ENCODE results near the gene SMC1A. TPM values are rescaled to one million over a fixed set of nuclear protein-coding genes. Genes with fewer than 3 reads are reported as not detected.
"Not testable (repeated sequence)": the region's sequence is repeated elsewhere in the genome, so short reads cannot be mapped to it uniquely, and the experiment has no call there.

Gene SMC1A
- 130 and 142 TPM in 2 replicates for total RNA-seq

DNA sequence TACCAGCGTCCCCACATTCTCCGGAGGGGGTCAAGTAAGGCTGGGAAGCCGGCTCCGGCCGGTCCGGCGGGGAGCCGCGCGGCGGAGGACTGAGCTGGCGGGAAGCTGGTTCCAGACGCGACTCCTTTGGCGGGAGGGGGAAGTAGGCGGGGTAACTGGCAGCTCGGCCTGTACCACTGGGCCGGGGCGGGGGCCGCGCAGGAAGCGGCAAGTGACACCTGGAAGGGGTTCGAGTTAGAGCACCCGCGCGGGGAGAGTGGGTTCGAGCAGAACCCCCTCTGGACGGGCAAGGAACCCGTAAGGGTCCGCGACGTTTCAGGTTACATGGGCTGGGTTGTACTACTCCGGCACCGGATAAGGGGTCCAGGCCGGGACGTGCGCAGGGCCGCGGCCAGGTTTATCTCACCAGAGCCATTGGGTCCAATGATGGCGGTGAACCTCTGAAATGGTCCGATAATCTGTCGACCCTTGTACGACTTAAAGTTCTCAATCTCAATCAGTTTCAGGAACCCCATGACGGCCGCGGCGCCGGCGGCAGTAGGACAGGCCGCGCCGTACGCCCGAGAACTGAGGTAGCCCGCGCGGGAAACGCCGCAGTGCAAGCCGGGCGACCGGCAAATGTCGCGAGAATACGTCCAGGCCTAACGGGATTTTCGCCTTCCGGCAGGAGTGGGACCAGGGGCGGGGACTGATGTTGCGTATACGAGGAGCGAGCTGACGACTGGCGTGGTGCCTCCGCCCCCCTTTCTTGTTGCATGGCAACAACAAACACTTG is at the start of gene SMC1A:
Gene SMC1A, minus strand, starts transcription at position 569 of the 775 bp plus-strand sequence. Its CDS starts 54 bp downstream, at position 515.
- intact Hi-C loops (cut with micrococcal nuclease), result loop anchor here (1.0 to 10.0 kb wide), 5 partner anchors 12 to 623 kb away; partner anchors contain the start of genes HSD17B10, HUWE1, KDM5C and PHF8

DNA sequence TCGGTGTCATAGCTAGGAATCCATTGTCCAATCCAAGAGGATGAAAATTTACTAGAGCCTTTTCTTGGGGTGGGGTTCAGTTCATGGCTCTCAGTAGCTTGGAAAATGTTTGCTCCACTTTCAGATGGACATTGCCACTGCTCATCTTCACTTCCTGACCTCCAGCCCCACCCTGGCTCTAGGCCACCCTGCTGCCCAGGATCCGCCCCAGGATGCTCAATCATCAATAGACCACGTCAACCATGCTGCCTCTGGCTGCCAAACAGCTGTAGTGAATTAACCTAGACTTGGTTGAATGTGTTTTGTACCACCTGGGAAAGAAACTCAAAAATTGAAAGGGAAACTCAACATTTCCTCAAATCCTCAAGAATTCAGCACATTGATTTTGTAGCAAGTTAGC is 48.9 kb upstream of the SMC1A start:
- intact Hi-C loops (cut with micrococcal nuclease), result no loop called here

DNA sequence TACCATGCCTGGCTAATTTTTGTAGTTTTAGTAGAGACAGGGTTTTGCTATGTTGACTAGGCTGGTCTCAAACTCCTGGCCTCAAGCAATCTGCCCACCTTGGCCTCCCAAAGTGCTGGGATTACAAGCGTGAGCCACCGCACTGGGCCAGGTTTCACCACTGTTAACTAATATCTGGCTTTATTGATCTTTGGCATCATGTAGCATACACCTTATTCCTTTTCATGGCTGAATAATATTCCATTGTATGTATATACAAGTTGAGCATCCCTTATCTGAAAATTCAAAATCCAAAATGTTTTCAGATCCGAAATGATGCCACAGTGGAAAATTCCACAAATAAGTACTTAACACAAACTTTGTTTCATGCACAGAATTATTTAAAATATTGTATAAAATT is 46.2 kb upstream of the SMC1A start:
- intact Hi-C loops (cut with micrococcal nuclease), result not testable (repeated sequence)

DNA sequence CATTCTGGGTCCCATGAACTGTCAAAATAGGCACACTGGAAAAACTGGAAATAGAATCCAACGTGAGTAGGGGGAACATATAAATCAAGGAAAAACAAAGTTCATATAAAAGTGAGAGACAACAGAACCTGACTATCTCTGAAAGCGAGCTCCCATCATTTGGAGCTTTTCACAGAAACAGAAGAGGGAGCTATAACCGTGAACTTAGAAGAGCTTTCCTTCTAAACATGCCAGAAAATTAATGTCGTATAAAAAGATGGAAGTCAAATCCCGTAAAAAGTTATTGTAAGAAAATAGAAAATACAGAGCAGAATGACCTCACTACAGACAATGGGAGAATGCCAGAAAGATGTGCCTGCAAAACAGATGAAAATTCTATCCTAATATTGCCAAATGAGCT is 35.6 kb upstream of the SMC1A start:
- intact Hi-C loops (cut with micrococcal nuclease), result no loop called here

DNA sequence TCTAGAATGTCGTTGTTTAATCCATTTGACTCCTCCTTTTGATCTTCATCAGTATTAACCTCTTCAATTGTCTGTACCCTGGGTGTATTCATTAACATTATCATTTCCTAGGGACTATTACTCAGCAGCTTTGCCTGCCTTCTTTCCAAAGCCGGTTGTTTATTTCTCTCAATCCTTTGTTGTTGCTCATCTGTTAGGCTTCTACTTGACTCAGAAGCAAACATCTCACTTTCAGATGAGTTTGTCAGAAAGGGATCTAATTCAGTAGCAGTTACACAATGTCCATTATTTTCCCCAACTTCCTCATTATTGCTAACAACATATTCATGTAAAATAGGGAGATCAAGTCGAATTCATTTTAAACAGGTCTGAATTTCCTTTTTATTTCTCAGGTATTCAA is 33.8 kb upstream of the SMC1A start:
- intact Hi-C loops (cut with micrococcal nuclease), result no loop called here

DNA sequence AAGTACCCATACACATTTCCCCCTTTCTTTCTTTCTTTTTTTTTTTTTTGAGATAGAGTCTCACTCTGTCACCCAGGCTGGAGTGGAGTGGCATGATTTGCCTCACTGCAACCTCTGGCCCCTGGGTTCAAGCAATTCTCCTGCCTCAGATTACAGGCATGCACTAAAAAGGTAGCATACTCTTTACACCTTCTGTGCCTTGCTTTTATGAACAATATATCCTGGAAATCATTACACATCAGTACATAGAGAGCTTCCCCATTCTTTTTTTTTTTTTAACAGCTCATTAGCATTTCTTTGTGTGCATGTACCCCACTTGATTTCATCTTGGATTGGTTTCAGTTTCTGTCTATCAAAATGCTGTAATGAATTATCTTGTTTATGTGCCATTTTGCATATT is 30.4 kb upstream of the SMC1A start:
- intact Hi-C loops (cut with micrococcal nuclease), result no loop called here

DNA sequence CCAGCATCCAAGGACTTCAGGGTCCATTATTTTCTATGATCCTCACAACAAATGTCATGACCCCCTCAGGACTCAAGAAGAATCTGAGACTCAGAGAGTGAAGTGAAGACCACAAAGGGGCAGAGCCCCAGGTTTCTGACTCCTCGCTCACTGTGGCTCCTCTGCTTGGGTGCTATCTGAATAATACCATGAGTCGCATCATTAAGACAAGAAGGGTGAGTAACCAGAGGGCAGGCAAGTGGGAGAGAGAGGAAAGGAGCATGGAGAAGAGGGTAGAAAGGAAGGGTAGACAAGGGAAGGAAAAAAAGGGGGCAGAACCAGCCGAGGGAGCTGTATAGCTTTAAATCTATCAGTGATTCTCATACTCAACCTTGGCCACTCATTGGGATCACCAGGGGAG is 27.2 kb upstream of the SMC1A start:
- intact Hi-C loops (cut with micrococcal nuclease), result no loop called here

DNA sequence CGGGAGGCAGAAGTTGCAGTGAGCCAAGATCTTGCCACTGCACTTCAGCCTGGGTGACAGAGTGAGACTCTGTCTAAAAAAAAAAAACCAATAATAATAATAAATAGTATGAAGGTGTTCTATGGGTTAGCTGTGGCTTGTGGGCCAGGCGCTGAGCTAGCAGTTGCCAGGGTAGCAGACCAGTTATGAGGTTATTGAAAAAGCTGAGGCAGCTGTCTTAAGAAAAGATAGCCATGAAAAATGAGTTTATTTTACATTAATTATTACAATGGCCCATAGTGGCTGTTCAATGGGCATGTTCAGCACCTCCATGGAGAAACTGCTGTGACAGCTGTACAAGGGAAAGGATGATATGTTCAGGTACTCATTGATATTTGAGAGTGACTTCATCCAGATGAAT is 25.0 kb upstream of the SMC1A start:
- intact Hi-C loops (cut with micrococcal nuclease), result no loop called here

DNA sequence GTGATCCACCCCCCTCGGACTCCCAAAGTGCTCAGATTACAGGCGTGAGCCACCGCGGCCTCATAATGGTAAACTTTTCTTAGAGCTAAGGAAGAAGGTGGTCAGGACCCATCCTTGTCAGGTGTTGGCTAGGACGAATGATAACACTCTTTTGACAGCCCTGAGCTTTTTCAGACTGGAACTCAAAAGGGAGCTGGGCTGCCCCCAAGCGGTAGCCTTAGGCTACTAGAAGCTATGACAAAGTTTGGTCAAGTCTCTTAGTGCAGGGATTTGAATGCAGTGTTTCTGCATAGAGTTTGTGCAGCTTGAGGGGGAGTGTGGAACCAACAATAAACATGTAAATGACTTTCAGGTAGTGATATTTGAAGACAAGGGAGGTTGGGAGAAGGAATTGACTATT is 23.5 kb upstream of the SMC1A start:
- intact Hi-C loops (cut with micrococcal nuclease), result no loop called here

DNA sequence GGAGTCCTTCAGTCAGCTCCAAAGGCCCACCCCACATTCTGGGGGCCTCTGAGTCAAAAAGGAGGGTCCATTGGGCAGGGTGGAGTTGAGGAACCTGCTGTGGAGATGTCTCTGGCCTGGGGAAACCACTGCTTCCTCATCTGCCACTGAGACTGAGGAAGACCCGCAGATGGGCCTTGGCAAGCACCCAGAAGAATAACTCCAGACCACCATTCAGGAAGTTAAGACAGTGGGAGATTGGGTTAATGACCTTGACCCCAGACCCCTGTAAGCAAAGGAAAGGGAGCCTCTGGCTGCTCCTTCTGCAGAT is 19.8 kb upstream of the SMC1A start:
- intact Hi-C loops (cut with micrococcal nuclease), result no loop called here

DNA sequence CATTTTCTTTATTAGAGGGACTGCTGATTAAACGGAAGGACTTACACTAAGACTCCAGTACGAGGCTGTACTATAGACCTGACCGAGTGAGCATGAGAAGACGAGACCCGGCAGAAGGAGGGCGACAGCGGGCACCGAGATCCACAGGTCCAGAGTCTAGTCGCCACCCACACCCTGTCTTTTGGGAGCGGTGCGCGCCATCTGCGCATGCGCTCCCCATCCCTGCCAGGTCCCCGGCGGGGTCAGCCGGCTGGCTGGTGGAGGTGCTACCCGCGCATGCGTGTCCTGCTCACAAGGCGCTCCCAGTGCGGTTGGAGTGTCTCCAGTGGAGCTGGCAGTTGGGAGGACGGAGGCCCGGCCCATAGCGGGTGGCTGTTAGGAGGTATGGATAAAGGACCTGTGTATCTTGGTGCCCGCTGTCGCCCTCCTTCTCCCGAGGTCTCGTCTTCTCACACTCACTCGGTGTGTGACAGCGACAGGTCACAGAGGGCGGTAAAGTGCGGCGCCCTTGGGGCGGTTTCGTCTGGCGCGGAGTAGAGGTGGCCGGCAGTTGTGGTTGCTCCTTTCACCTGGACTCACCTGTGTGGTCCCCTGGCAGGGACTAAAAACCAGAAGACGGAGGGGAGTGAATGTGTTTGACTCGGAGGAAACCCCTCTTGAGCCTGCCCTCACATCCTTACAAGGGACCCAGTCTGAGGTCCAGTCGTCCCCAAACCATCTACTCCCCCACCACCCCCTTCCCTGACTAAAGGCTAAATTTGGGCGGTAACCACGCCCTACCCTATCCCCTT is 19.3 kb upstream of the SMC1A start:
- intact Hi-C loops (cut with micrococcal nuclease), result no loop called here

DNA sequence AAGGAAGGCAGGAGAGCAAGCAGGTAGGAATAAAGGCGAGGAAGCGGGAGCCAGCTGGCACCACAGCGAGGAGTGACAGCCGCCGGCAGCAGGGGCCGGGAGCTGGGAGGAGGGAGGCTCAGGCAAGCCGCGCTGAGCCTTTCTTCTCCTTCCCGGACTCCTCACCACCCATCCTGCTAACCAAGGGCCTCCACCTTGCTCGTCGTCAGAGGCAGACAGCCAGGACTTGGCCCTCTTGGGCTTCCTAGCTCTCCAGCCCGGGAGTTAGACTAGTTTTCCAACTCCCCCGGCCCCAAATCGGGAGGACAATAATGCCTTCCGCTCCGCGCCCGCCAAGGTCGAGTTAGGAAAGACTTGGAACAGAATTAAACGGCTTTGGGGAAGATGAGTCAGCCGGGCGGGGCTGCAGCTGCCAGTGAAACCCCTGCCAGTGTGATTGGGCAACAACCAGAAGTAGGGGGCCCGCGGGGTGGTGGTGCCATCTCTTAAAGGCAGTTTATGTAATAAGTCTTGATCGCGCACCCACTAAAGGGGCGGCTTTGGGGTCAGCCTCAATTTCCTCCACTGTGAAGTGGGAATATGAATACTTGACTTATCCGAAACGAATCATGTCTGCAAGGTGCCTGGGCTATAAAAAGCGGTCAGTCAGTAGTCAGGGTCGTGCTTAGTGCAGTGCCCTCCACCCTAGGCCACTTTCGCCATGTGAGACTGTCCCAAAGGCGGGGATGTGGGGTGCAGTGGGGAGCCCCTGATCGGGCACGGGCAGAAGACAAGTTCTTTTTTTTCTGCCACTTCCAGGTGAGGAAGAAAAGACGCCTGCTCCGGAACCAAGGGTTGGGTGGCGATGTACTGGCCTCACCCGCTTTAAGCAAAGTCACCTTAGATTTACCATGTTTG is 18.4 kb upstream of the SMC1A start:
- intact Hi-C loops (cut with micrococcal nuclease), result no loop called here

DNA sequence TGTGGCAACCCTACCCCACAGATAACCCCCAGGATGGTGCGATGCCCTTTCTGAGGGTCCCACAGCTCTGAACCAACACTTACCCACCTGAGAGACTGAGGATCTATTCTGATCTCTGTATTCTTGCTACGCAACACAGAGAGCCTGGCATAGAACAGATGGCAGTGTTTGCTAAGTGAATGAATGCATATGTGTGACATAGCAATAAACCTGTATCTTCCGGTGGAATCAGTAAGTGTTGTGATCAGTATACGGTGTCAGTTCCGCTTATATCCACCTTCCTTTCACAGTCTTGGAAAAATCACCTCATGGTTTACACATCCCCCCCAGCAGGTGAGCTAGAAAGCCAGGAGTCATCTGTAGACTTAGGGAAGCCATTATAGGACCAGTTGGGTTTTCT is 17.6 kb upstream of the SMC1A start:
- intact Hi-C loops (cut with micrococcal nuclease), result no loop called here

DNA sequence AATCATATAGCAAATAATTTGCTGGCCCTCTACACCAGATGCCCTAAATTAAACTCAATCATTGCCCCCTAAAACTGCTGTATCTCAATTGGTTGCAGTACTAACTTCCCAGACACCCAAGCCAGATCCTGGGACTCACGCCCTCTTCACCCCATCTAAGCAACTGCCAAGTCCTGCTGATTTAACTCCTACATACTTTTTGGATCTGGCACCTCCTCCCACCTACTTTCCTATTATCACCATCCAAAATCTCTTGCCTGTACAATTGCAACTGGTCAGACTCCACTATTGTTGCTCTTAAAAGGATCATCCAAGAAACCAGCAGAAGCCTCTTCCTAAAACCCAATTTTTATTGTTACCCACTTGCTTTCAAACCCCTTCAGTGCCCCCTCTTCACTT is 16.4 kb upstream of the SMC1A start:
- intact Hi-C loops (cut with micrococcal nuclease), result loop anchor here (5.0 kb wide), 1 partner anchor 122 kb away; no protein-coding TSS in a partner anchor

DNA sequence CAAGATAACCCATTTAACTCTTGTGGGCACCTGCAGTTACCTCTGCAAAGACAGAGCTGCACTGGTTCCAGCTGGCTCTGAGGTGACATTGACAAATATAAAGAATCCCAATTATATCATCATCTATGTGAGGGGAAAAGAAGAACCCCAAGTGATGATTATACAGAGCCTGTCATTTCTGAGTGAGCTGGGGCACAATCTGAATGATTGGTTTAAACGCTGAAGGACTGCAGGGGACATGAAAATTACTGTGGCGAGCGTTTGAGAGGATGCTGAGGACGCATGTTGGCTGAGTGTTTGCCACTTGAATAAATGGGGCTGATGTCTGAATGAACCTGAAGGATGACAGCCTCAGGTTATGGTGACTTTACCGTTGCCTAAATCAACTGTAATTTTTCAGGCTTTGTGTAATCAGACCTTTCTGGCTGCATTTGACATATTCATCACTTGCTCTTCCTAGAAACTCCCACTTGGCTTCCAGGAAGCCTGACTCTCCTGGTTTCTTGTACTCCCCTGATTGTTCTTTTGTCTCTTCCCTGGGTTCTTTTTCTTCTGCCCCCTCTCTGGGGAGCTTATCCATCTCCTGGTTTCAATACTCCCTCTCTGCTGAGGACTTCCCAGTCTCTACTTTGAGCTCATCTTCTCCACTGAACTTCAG is 15.8 kb upstream of the SMC1A start:
- intact Hi-C loops (cut with micrococcal nuclease), result loop anchor here (5.0 kb wide), 1 partner anchor 121 kb away; no protein-coding TSS in a partner anchor

DNA sequence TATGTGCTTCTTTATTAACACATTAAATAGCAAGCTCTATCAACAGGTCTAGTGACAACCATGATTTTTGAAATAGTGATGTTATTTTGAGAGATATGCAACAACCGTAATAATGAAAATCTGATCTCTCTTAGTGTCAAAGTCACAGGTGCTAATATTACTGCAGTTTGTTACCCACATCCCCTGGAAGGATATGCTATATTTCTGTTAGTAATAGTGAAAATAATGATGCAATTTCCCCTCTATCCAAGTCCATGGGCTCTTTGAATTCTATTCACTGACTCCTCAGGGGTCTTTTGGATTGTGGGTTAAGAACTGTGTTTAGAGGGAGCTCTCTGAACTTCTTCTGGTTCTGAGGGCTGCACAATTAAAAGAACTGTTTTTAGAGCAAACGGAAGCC is 14.8 kb upstream of the SMC1A start:
- intact Hi-C loops (cut with micrococcal nuclease), result loop anchor here (5.0 kb wide), 1 partner anchor 120 kb away; no protein-coding TSS in a partner anchor

DNA sequence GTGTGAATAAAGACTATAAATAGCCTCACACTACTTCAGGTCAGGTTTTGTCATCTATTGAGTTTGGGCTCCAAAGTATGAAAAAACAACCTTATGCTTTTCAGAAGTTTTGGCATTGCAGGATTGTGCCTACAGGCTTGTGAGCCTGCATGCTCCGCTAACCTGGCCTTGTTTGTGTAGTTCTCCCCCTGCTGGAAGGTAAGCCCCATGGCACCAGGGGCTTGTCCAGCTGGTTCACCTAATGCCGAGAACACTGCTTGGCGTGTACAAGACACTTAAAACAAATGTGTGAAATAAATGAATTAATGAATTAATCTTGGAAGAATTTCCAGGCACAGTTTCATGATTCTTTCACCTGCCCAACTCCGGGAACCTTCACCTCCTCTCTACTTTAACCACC is 13.5 kb upstream of the SMC1A start:
- intact Hi-C loops (cut with micrococcal nuclease), result loop anchor here (5.0 kb wide), 1 partner anchor 119 kb away; no protein-coding TSS in a partner anchor

DNA sequence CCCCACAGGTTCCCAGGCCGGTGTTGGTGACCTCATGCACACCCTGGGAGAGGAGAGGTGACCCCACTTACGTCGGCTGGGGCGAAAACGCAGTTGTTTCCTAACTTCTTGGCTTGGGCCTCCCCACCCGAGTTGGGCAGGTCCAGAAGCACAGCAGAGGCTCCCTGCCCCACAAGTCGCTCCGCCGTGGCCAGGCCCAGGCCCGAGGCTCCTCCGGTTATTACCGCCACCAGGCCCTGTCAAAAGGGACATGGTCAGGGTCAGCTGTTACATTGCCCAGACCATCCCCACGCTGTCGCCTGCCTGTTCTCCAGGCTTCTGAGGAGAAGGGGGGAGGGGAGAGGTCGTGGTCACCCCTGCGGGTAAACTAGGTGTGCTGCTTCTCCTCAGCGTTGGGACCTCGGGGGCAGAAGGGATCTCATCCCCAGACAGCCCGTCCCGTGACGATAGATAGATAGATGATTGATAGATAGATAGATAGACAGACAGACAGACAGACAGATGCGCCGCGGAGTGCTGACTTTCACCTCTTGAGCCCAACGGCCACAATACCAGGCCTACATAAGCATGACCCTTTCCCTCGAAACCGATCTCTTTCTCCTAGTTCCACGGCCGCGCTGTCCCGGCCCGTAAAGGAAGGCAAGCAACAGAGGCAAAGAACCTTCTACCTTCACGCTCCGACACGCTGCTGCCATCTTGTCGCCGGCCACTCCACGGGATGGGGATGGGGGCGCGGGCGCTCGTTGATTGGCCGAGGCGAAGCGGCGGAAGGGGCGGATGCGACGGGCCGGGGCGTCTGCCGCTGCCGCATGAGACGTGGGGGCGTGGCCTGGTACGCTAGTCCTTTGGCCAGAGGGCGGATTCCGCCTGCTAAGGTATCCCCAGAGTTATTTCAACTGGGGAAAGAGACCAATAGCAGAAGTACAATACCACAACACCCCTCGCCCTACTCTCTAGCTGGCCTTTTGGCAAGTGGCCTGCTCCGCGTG is 11.5 kb upstream of the SMC1A start, which contains the start of gene HSD17B10:
Gene HSD17B10, minus strand, starts transcription at position 720 of the 989 bp plus-strand sequence. Its CDS starts 25 bp downstream, at position 695.
- intact Hi-C loops (cut with micrococcal nuclease), result loop anchor here (1.0 kb wide), 1 partner anchor 12 kb away; the partner anchor contains the start of genes RIBC1 and SMC1A

DNA sequence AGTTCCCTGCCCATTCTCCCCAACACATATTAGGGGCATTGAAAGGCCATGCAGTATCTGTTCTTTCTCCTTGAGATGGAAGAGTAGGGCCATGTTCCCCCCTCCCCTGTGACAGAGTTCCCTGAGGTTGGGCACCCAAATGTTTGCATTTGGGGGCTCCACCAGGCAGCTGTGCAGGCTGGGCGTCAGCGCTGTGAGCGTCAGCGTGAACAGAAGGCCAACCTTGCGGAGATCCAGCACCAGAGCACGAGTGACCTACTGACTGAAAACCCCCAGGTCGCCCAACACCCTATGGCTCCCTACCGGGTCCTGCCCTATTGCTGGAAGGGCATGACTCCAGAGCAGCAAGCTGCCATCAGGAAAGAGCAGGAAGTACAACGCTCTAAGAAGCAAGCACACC is 7.8 kb upstream of the SMC1A start:
- intact Hi-C loops (cut with micrococcal nuclease), result no loop called here

Measured in T-helper 2 cell treated with Interferon-gamma antibody and Interleukin-4, amounts not matched to agents 100 ng/mL and 5 ng/mL, for 36 hours (primary cell).